ENCODE results near the gene BRAT1.
"Not testable (repeated sequence)": the region's sequence is repeated elsewhere in the genome, so short reads cannot be mapped to it uniquely, and the experiment has no call there.

BRAT1 gene

GRCh38 chr7:2555121-2556052 is at the start of gene BRAT1:
BRAT1 (minus strand) TSS chr7:2555524; CDS start chr7:2554431, 1,093 bp downstream.
- peak; percentile 78 for DNase-seq

- no peak for DNase-seq
Measured at GRCh38 chr7:2604608-2605174, 49.4 kb upstream of the BRAT1 start.

- DNase-seq, result no peak
Measured at GRCh38 chr7:2603044-2603965, 48.0 kb upstream of the BRAT1 start.

GRCh38 chr7:2602406-2603043 is 47.2 kb upstream of the BRAT1 start:
- DNase-seq, result no peak

- no peak for DNase-seq
Measured at GRCh38 chr7:2601907-2602306, 46.6 kb upstream of the BRAT1 start.

GRCh38 chr7:2601065-2601464 is 45.7 kb upstream of the BRAT1 start:
- no peak for DNase-seq

GRCh38 chr7:2598154-2598823 is 43.0 kb upstream of the BRAT1 start:
- DNase-seq, result no peak

- DNase-seq, result no peak
Measured at GRCh38 chr7:2597273-2597640, 41.9 kb upstream of the BRAT1 start.

GRCh38 chr7:2596464-2597272 is 41.3 kb upstream of the BRAT1 start:
- DNase-seq, result no peak

- DNase-seq, result no peak
Measured at GRCh38 chr7:2595258-2595860, 40.0 kb upstream of the BRAT1 start.

GRCh38 chr7:2594599-2594998 is 39.3 kb upstream of the BRAT1 start:
- DNase-seq, result no peak

GRCh38 chr7:2593036-2593727 is 37.9 kb upstream of the BRAT1 start:
- no peak for DNase-seq

- DNase-seq, result no peak
Measured at GRCh38 chr7:2592375-2592865, 37.1 kb upstream of the BRAT1 start.

GRCh38 chr7:2589941-2590340 is 34.6 kb upstream of the BRAT1 start:
- DNase-seq, result not testable (repeated sequence)

- DNase-seq, result no peak
Measured at GRCh38 chr7:2589341-2589740, 34.0 kb upstream of the BRAT1 start.

GRCh38 chr7:2587778-2588177 is 32.5 kb upstream of the BRAT1 start:
- no peak for DNase-seq

- no peak for DNase-seq
Measured at GRCh38 chr7:2587134-2587533, 31.8 kb upstream of the BRAT1 start.

- DNase-seq, result no peak
Measured at GRCh38 chr7:2586326-2587020, 31.1 kb upstream of the BRAT1 start.

GRCh38 chr7:2585446-2585845 is 30.1 kb upstream of the BRAT1 start:
- DNase-seq, result no peak
